Measurements from ENCODE around the gene CLCNKB. TPM values are rescaled to one million over a fixed set of nuclear protein-coding genes. Genes with fewer than 3 reads are reported as not detected.
"Not testable (repeated sequence)": the region's sequence is repeated elsewhere in the genome, so short reads cannot be mapped to it uniquely, and the experiment has no call there.

CLCNKB gene
- total RNA-seq, 1 donor from 2014 or later: not detected

DNA sequence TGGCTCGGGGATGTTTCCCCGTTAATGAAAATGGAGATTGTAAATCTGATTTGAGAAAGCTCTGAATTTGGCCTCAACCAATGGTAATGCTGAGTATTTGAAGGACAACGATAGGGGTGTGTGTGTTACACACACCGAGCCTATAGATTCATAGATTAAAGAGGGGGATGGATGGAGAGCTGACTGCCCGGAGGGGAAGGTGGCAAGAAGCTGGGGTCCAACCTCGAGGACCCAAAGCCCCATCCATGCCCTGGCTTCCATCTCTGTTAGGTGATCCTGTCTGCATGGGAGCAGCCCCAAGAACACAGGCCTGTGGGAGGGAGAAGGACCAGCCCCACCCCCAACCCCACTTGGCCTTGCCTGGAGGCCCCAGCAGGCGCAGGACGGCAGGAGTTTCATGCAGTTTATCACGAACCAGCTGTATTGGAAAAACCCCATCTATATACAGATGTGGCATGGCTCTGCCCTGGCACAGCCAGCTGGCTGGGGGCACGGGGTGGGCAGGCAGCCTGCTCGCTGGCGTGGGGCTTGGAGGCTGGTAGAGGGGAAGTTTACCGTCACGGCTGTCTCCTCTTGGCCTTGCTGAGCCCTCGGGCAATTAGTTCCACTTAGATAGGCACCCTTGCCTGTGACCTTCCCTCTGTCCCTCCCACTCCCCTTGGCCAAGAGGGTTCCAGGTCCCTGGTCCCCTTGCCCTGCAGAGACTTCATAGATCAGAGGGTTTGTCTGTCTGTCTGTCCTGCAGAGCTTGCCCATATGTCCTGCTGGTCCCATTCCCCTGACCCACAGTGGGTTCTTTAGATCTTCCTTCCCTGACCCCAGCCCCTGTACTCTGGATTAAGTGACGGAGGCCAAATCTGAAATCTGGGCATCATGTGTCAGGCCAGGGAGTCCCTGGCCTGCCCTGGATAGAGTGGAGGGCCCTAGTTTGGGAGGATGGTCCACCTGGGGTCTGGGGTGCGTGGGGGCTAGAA is 28.8 kb upstream of the CLCNKB start:
- intact Hi-C loops (cut with micrococcal nuclease): loop anchor here (10.0 kb wide), 1 partner anchor 350 kb away; the partner anchor contains the start of gene SZRD1

- intact Hi-C loops (cut with micrococcal nuclease): loop anchor here (10.0 kb wide), 1 partner anchor 349 kb away; the partner anchor contains the start of gene SZRD1
Observed at GRCh38 chr1:16015491-16015890, 28.1 kb upstream of the CLCNKB start.

GRCh38 chr1:16015960-16016901 is 27.4 kb upstream of the CLCNKB start:
- intact Hi-C loops (cut with micrococcal nuclease): loop anchor here (10.0 kb wide), 1 partner anchor 349 kb away; the partner anchor contains the start of gene SZRD1

- intact Hi-C loops (cut with micrococcal nuclease): loop anchor here (10.0 kb wide), 1 partner anchor 348 kb away; the partner anchor contains the start of gene SZRD1
Observed at GRCh38 chr1:16017076-16017460, 26.5 kb upstream of the CLCNKB start.

GRCh38 chr1:16017461-16018303 is 25.9 kb upstream of the CLCNKB start, which contains the start of gene HSPB7:
Gene HSPB7, minus strand, starts transcription at chr1:16018043. Its CDS starts 80 bp downstream, at chr1:16017963.
- intact Hi-C loops (cut with micrococcal nuclease): loop anchor here (10.0 kb wide), 1 partner anchor 347 kb away; the partner anchor contains the start of gene SZRD1

DNA sequence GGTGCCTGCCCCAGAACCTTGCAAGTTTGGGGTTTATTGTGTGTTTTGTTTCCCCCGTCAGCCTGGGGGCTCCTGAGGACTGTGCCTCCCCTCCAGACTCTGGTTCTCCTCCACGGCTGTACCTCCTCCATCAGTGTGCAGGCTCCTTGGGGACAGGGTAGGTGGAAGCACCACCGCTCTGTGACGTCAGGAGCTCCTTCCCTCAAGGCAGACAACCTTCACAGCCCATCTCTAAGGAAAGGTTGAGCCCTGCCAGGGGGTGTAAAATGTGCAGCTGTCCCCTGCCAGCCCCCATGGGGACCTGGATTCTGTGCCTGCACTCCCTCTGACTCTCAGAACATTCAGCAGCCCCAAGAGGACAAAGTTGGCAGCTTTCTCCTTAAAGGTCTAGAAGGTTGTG is 25.3 kb upstream of the CLCNKB start:
- intact Hi-C loops (cut with micrococcal nuclease): loop anchor here (10.0 kb wide), 1 partner anchor 346 kb away; the partner anchor contains the start of gene SZRD1

- intact Hi-C loops (cut with micrococcal nuclease): loop anchor here (10.0 kb wide), 1 partner anchor 346 kb away; the partner anchor contains the start of gene SZRD1
Observed at GRCh38 chr1:16018749-16019643, 24.6 kb upstream of the CLCNKB start.

- intact Hi-C loops (cut with micrococcal nuclease): loop anchor here (10.0 kb wide), 1 partner anchor 345 kb away; the partner anchor contains the start of gene SZRD1
Observed at GRCh38 chr1:16019644-16020277, 23.8 kb upstream of the CLCNKB start.

- intact Hi-C loops (cut with micrococcal nuclease): no loop called here
Observed at GRCh38 chr1:16020325-16020724, 23.3 kb upstream of the CLCNKB start.

GRCh38 chr1:16020878-16021277 is 22.7 kb upstream of the CLCNKB start:
- intact Hi-C loops (cut with micrococcal nuclease): not testable (repeated sequence)

GRCh38 chr1:16021681-16022080 is 21.9 kb upstream of the CLCNKB start, which contains the start of gene CLCNKA:
Gene CLCNKA, plus strand, starts transcription at chr1:16022036. Its CDS starts 584 bp downstream, at chr1:16022620.
- intact Hi-C loops (cut with micrococcal nuclease): no loop called here

GRCh38 chr1:16022393-16022792 is 21.2 kb upstream of the CLCNKB start:
- intact Hi-C loops (cut with micrococcal nuclease): no loop called here

- intact Hi-C loops (cut with micrococcal nuclease): no loop called here
Observed at GRCh38 chr1:16023050-16023653, 20.4 kb upstream of the CLCNKB start.

DNA sequence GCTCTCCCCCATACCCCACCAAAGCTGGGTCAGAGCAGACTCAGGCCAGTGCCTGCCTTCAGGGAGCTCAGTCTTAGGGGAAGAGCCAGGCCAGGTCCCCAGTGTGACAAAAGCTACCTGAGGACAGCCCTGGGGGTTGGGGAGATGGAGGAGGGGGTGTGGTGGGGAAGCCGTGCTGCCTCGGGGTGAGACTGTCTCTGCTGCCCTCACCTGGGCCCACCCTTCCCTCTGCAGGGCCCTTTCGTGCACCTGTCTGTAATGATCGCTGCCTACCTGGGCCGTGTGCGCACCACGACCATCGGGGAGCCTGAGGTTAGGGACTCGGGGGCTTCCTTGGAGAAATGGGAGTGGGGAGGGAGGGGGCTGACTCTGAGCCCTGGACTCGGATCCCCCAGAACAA is 17.3 kb upstream of the CLCNKB start:
- intact Hi-C loops (cut with micrococcal nuclease): not testable (repeated sequence)

DNA sequence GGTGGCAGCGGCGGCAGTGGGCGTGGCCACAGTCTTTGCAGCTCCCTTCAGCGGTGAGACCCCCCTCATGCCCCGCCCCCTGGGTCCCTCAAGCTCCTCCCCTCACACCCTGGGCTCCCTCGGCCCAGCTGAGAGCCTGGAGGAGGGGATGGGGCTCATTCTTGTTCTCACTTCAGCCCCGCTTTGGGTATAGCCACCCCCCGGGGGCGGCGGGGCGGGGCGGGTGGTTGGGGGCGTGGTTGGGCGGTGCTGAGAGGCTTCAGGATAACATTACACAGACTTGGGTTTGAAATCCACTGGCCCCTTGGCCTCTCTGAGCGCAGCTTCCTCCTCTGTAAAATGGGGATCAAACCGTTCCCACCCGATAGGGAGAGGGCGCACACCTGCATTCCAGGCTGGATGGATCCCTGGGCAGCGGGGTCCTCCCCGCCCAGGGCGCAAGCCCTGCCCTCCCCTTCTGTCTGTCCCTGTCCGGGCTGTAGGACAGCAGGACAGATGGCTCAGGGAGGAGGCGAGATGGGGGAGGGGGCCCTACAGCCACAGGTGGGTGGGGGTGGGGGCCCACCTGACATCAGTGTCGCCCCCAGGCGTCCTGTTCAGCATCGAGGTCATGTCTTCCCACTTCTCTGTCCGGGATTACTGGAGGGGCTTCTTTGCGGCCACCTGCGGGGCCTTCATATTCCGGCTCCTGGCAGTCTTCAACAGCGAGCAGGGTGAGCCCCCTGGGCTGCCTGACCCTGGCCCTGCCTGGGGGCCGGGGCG is 16.7 kb upstream of the CLCNKB start:
- intact Hi-C loops (cut with micrococcal nuclease): no loop called here

DNA sequence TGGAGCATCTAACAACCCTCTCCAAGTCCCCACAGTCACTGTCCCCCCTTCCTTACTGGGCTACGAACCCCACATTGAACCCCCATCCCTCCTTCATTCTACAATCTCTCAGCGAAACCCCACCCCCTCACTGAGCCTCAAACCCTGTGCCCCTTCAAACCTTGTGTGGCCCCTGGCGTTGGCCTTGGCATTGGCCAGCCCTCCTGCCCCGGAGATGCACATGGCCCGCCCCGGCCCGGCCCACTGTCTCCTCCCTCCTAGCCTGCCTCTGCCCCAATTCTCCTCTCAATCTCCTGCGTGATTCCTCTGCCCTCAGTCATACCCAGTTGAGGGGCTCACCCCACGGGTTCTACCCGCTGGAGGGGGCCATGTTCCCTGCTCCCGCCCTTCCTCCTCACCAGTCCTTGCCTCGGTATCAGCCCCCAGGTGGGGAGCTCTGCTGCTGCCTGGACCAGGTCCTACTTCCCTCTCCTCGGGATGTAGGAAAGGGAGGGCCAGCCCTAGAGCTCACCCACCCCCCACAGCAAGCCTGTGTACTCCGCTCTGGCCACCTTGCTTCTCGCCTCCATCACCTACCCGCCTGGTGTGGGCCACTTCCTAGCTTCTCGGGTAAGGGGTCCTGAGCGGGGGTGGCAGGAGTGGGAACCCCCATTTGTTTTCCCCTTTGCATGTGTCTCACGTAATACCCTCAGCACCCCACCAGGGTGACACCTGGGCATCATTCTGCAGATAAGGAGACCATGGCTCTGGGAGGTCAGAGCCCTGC is 15.2 kb upstream of the CLCNKB start:
- intact Hi-C loops (cut with micrococcal nuclease): no loop called here

DNA sequence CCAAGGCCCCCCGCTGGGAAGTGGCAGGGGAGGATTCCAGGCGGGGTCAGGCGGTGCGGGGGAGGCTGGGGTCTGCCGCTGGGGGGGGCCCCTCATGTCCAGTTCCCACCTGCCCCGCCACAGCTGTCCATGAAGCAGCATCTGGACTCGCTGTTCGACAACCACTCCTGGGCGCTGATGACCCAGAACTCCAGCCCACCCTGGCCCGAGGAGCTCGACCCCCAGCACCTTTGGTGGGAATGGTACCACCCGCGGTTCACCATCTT is 14.6 kb upstream of the CLCNKB start:
- intact Hi-C loops (cut with micrococcal nuclease): not testable (repeated sequence)

Measured in T-helper 1 cell treated with Interleukin-12 subunit alpha and Interleukin-12 subunit beta and Interleukin-4 antibody, amounts not matched to agents 30 ng/mL and 1 ng/mL, for 36 hours (primary cell).